ENCODE data around the gene PNMA1.
A peak's percentile ranks its signal among the peaks of the same experiment; 100 is the strongest.

PNMA1 gene

DNA sequence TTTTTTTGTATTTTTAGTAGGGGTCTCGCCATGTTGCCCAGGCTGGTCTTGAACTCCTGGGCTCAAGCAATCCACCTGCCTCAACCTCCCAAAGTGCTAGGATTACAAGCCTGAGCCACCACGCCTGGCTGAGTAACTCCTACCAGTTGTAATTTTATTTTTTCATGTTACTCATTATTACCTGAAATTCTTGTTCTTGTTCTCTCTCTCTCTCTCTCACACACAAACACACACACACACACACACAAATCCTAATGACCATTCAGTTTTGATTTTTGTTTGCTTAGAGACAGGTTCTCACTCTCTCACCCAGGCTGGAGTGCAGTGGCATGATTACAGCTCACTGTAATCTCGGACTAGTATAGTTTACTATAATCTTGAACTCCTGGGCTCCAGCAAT lies 39.2 kb downstream of the PNMA1 start:
- TF ChIP-seq, protein P1, sequence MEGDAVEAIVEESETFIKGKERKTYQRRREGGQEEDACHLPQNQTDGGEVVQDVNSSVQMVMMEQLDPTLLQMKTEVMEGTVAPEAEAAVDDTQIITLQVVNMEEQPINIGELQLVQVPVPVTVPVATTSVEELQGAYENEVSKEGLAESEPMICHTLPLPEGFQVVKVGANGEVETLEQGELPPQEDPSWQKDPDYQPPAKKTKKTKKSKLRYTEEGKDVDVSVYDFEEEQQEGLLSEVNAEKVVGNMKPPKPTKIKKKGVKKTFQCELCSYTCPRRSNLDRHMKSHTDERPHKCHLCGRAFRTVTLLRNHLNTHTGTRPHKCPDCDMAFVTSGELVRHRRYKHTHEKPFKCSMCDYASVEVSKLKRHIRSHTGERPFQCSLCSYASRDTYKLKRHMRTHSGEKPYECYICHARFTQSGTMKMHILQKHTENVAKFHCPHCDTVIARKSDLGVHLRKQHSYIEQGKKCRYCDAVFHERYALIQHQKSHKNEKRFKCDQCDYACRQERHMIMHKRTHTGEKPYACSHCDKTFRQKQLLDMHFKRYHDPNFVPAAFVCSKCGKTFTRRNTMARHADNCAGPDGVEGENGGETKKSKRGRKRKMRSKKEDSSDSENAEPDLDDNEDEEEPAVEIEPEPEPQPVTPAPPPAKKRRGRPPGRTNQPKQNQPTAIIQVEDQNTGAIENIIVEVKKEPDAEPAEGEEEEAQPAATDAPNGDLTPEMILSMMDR (IDR thresholded peaks at IDR 0.05; ENCODE audit: low read depth, low read length): no peak
- in situ Hi-C loops (cut with HindIII; ENCODE audit: low sequenced_read_pairs): no loop called here
- H3K4me3 ChIP-seq (ENCODE audit: low read depth, low read length): no peak overlapping the region
- DNase-seq (ENCODE audit: low read depth, low spot score): no peak

DNA sequence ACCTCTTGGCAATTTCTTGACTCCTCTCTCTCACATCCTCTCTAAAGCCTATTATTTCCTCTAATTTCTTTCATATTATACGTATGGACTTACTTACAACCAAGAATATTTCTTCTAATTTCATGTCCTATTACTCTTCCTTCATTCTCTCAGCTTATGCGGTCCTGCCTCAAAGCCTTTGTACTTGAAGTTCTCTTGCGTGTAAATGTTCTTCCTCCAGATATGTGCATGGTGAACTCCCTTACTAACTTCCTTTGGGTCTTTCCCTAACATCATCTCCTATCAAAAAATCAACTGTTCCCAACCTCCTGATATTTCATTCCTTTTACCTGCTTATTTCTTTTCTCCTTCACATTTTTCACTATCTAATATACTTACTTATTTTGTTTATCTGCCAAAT lies 46.3 kb downstream of the PNMA1 start:
- in situ Hi-C loops (cut with HindIII; ENCODE audit: low sequenced_read_pairs): no loop called here
- H3K4me3 ChIP-seq (ENCODE audit: low read depth, low read length): no peak overlapping the region
- no peak for DNase-seq (ENCODE audit: low read depth, low spot score)
- TF ChIP-seq, protein P1 (IDR thresholded peaks at IDR 0.05; ENCODE audit: low read depth, low read length): no peak

GRCh38 chr14:73666583-73666982 lies 47.6 kb downstream of the PNMA1 start:
- no peak overlapping the region for H3K4me3 ChIP-seq (ENCODE audit: low read depth, low read length)
- no peak for DNase-seq (ENCODE audit: low read depth, low spot score)
- in situ Hi-C loops (cut with HindIII; ENCODE audit: low sequenced_read_pairs): no loop called here
- TF ChIP-seq, protein P1 (IDR thresholded peaks at IDR 0.05; ENCODE audit: low read depth, low read length): no peak

DNA sequence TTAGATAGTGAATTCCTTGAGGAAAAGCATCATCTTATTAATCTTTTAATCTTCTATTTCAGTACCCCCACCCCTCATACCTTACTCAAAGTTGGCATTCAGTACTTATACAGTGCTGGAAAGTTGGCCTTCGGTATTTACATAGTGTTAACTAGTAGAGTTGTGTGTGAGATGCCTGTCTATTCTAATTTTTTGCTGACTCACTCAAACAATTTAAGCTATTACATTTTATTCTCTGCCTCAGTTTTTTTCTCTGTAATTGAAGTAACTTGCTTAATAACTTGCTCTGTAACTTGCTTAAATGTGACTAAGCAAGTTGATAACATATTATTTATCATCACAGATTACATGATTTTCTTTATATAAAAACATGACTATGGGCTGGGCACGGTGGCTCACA lies 49.1 kb downstream of the PNMA1 start:
- no peak for DNase-seq (ENCODE audit: low read depth, low spot score)
- no peak overlapping the region for H3K4me3 ChIP-seq (ENCODE audit: low read depth, low read length)
- TF ChIP-seq, protein P1 (IDR thresholded peaks at IDR 0.05; ENCODE audit: low read depth, low read length): no peak
- in situ Hi-C loops (cut with HindIII; ENCODE audit: low sequenced_read_pairs): no loop called here

GRCh38 chr14:73663548-73664212 lies 50.5 kb downstream of the PNMA1 start:
- in situ Hi-C loops (cut with HindIII; ENCODE audit: low sequenced_read_pairs): no loop called here
- DNase-seq (ENCODE audit: low read depth, low spot score): no peak
- no peak overlapping the region for H3K4me3 ChIP-seq (ENCODE audit: low read depth, low read length)
- TF ChIP-seq, protein P1 (IDR thresholded peaks at IDR 0.05; ENCODE audit: low read depth, low read length): no peak

GRCh38 chr14:73662487-73662943 lies 51.7 kb downstream of the PNMA1 start:
- TF ChIP-seq, protein P1 (IDR thresholded peaks at IDR 0.05; ENCODE audit: low read depth, low read length): peak; percentile 63
- in situ Hi-C loops (cut with HindIII; ENCODE audit: low sequenced_read_pairs): no loop called here
- peak; percentile 90 for DNase-seq (ENCODE audit: low read depth, low spot score)
- no peak overlapping the region for H3K4me3 ChIP-seq (ENCODE audit: low read depth, low read length)

Measured in astrocyte of the spinal cord (primary cell).